Thyroid gland (tissue), 4 donors: Measurements from ENCODE around the gene OR5A1.

Experiments used
- CTCF ChIP-seq, 6 experiments: fragments of 200-600 bp in 3 of 6; fragments of 450-650 bp in 3 of 6; sonication (generic) in 3 of 6; IDR thresholded peaks; one replicate each; pipeline ENCODE4 v1.5.1; 2016 to 2019; ENCODE audit warnings: antibody characterized with exemption in 6 of 6, mild to moderate bottlenecking in 2 of 6, inconsistent platforms in 1 of 6, moderate library complexity in 1 of 6
- POLR2A ChIP-seq, 2 donors: fragments of 450-650 bp; IDR thresholded peaks; one replicate each; pipeline ENCODE4 v1.6.1; 2017; ENCODE audit warnings: antibody characterized with exemption in 2 of 2, mild to moderate bottlenecking in 2 of 2, moderate library complexity in 1 of 2

GRCh38 chr11:59459916-59460315, 23.6 kb downstream of the OR5A1 start:
- TF ChIP-seq CTCF (IDR thresholded peaks at IDR 0.05) (no peak), POLR2A (IDR thresholded peaks at IDR 0.05) (no peak)
